HEK293T (cell line): ENCODE data around the gene SAV1.

Experiments used
- ARNT ChIP-seq: fragments of 450-650 bp; IDR thresholded peaks from 2 replicates; pipeline ENCODE4 v1.6.1; 2017; ENCODE audit warnings: mild to moderate bottlenecking
- BHLHE40 ChIP-seq: fragments of 450-650 bp; IDR thresholded peaks from 2 replicates; pipeline ENCODE4 v1.6.1; 2016; ENCODE audit warnings: mild to moderate bottlenecking, moderate library complexity, borderline replicate concordance
- CTBP1 ChIP-seq: fragments of 450-650 bp; IDR thresholded peaks from 2 replicates; pipeline ENCODE4 v1.6.1; 2016; ENCODE audit warnings: borderline replicate concordance
- ELF4 ChIP-seq: fragments of 450-650 bp; IDR thresholded peaks from 2 replicates; pipeline ENCODE4 v1.6.1; 2017; ENCODE audit warnings: antibody characterized with exemption
- FOXM1 ChIP-seq: fragments of 450-650 bp; IDR thresholded peaks from 2 replicates; pipeline ENCODE4 v1.6.1; 2017; ENCODE audit warnings: mild to moderate bottlenecking, borderline replicate concordance
- HDGF ChIP-seq: fragments of 450-650 bp; IDR thresholded peaks from 2 replicates; pipeline ENCODE4 v1.6.1; 2017; ENCODE audit warnings: antibody characterized with exemption, borderline replicate concordance
- LEF1 ChIP-seq: fragments of 450-650 bp; IDR thresholded peaks from 2 replicates; pipeline ENCODE4 v1.6.1; 2017; ENCODE audit warnings: mild to moderate bottlenecking, borderline replicate concordance
- SP1 ChIP-seq: fragments of 450-650 bp; IDR thresholded peaks from 2 replicates; pipeline ENCODE4 v1.6.1; 2017
- SUZ12 ChIP-seq: fragments of 450-650 bp; IDR thresholded peaks from 2 replicates; pipeline ENCODE4 v1.6.1; 2016; ENCODE audit warnings: mild to moderate bottlenecking
- ZNF384 ChIP-seq: fragments of 450-650 bp; IDR thresholded peaks from 2 replicates; pipeline ENCODE4 v1.6.1; 2016

- TF ChIP-seq FOXM1 (no peak), ELF4 (no peak), CTBP1 (no peak), BHLHE40 (no peak), HDGF (no peak), ARNT (no peak), ZNF384 (no peak), LEF1 (no peak), SUZ12 (no peak), SP1 (no peak)
Measured at GRCh38 chr14:50624447-50624846, 43.7 kb downstream of the SAV1 start.
